Smooth muscle cell (in vitro differentiated cells): ENCODE measurements around the gene CDH15. TPM values are rescaled to one million over a fixed set of nuclear protein-coding genes. Genes with fewer than 3 reads are reported as not detected.
"Not testable (repeated sequence)": the region's sequence is repeated elsewhere in the genome, so short reads cannot be mapped to it uniquely, and the experiment has no call there.

Experiments used
- DNase-seq: peaks from one replicate; lab custom pipeline; 2025; ENCODE audit not compliant: unreplicated experiment; lab: John Stamatoyannopoulos, UW
- H2AFZ ChIP-seq: fragments of 200-600 bp; sonication (generic); 2 replicates; pipeline ENCODE4 v1.6.0; 2016; ENCODE audit warnings: antibody characterized with exemption, low read depth, mild to moderate bottlenecking
- H3F3A ChIP-seq: fragments of 200-600 bp; sonication (generic); 2 replicates; pipeline ENCODE4 v1.6.0; 2017; ENCODE audit warnings: antibody characterized with exemption, low read depth
- H3K27ac ChIP-seq: fragments of 200-600 bp; sonication (generic); 2 replicates; pipeline ENCODE4 v1.5.1; 2016; ENCODE audit warnings: low read depth, mild to moderate bottlenecking
- H3K27me3 ChIP-seq: fragments of 200-600 bp; sonication (generic); 2 replicates; pipeline ENCODE4 v1.6.1; 2016; ENCODE audit warnings: low read depth, mild to moderate bottlenecking
- H3K36me3 ChIP-seq: fragments of 200-600 bp; sonication (generic); 2 replicates; pipeline ENCODE4 v1.5.1; 2016; ENCODE audit warnings: low read depth
- H3K4me1 ChIP-seq: fragments of 200-600 bp; sonication (generic); 2 replicates; pipeline ENCODE4 v1.5.1; 2016; ENCODE audit warnings: low read depth
- H3K4me2 ChIP-seq: fragments of 200-600 bp; sonication (generic); 2 replicates; pipeline ENCODE4 v1.6.0; 2016; ENCODE audit warnings: mild to moderate bottlenecking
- H3K4me3 ChIP-seq: fragments of 200-600 bp; sonication (generic); 2 replicates; pipeline ENCODE4 v1.5.1; 2016; ENCODE audit warnings: mild to moderate bottlenecking
- H3K79me2 ChIP-seq: fragments of 200-600 bp; sonication (generic); 2 replicates; pipeline ENCODE4 v1.6.0; 2016; ENCODE audit warnings: low read depth, mild to moderate bottlenecking
- H3K9ac ChIP-seq: fragments of 200-600 bp; sonication (generic); 2 replicates; pipeline ENCODE4 v1.6.0; 2016; ENCODE audit warnings: low read depth
- H3K9me3 ChIP-seq: fragments of 200-600 bp; sonication (generic); replicated peaks from 2 replicates; pipeline ENCODE4 v1.5.1; 2016; ENCODE audit warnings: low read depth
- H4K20me1 ChIP-seq: fragments of 200-600 bp; sonication (generic); 2 replicates; pipeline ENCODE4 v1.6.0; 2016; ENCODE audit warnings: low read depth
- WGBS: methylation state at CpG from one replicate; pipeline ENCODE4 v1.1.7; 2016; ENCODE audit warnings: low lambda C conversion rate; 5-methylcytosine and 5-hydroxymethylcytosine counted together
- polyA plus RNA-seq: library from polyadenylated mRNA; unstranded; fragments of >200 nt; fragmentation: Nextera tagmentation; extraction: Ambion mirVana; gene quantifications from 2 replicates; pipeline ENCODE4 v1.2.1, GENCODE V29; 2016
- total RNA-seq: library from RNA; depleted of rRNA; stranded (reverse); fragments of >200 nt; gene quantifications from 2 replicates; pipeline ENCODE4 v1.2.3, GENCODE V29; 2014
- TF ChIP-seq, protein P1 (sequence below): fragments of 200-600 bp; sonication (generic); IDR thresholded peaks from 2 replicates; pipeline ENCODE4 v1.5.1; 2017; ENCODE audit warnings: borderline replicate concordance, mild to moderate bottlenecking, antibody characterized with exemption; ENCODE audit not compliant: insufficient read depth, poor library complexity, severe bottlenecking

CDH15 gene
- total and polyA plus RNA-seq, 2 experiments from 2014 or later, result 0.36 to 1.4 TPM

GRCh38 chr16:89164847-89165680 is 6.5 kb upstream of the CDH15 start:
- Histone ChIP-seq H3K79me2 (no peaks in the 10 kb centered on the region), H3K4me3 (no peak overlapping the region), H3K9me3 (no peaks in the 10 kb centered on the region), H3K27ac (no peak overlapping the region), H3K36me3 (no peaks in the 10 kb centered on the region), H3K4me2 (no peak overlapping the region), H2AFZ (no peak overlapping the region), H3K9ac (no peak overlapping the region), H3K27me3 (peaks cover 5% of the 10 kb centered on the region), H3F3A (no peaks in the 10 kb centered on the region), H4K20me1 (no peaks in the 10 kb centered on the region), H3K4me1 (no peaks in the 10 kb centered on the region)
- DNase-seq, result no peak
- 92% methylated on average over 17 of the region's 20 CpGs for WGBS
- TF ChIP-seq, protein P1, sequence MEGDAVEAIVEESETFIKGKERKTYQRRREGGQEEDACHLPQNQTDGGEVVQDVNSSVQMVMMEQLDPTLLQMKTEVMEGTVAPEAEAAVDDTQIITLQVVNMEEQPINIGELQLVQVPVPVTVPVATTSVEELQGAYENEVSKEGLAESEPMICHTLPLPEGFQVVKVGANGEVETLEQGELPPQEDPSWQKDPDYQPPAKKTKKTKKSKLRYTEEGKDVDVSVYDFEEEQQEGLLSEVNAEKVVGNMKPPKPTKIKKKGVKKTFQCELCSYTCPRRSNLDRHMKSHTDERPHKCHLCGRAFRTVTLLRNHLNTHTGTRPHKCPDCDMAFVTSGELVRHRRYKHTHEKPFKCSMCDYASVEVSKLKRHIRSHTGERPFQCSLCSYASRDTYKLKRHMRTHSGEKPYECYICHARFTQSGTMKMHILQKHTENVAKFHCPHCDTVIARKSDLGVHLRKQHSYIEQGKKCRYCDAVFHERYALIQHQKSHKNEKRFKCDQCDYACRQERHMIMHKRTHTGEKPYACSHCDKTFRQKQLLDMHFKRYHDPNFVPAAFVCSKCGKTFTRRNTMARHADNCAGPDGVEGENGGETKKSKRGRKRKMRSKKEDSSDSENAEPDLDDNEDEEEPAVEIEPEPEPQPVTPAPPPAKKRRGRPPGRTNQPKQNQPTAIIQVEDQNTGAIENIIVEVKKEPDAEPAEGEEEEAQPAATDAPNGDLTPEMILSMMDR, result no peak

DNA sequence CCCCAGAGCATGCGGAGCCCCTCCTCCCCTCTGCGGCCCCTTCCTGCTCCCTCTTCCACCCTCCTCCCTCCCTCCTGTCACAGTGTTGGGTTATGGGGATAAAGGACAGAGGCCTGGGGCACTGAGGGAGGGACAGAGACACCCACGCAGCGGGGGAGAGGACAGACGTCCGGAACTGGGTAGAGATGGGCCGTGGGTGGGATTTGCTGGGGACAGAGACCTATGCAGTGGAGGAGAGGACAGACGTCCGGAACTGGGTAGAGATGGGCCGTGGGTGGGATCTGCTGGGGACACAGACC is 5.9 kb upstream of the CDH15 start:
- H3K4me3 ChIP-seq, DNase-seq, H3F3A ChIP-seq, H3K9me3 ChIP-seq, H3K4me1 ChIP-seq, H3K9ac ChIP-seq, H3K36me3 ChIP-seq, H3K27ac ChIP-seq, H3K4me2 ChIP-seq, H3K79me2 ChIP-seq, H2AFZ ChIP-seq, H4K20me1 ChIP-seq: not testable (repeated sequence)
- peaks cover 11% of the 10 kb centered on the region for H3K27me3 ChIP-seq
- WGBS, result 55% methylated on average over 10 of the region's 10 CpGs

DNA sequence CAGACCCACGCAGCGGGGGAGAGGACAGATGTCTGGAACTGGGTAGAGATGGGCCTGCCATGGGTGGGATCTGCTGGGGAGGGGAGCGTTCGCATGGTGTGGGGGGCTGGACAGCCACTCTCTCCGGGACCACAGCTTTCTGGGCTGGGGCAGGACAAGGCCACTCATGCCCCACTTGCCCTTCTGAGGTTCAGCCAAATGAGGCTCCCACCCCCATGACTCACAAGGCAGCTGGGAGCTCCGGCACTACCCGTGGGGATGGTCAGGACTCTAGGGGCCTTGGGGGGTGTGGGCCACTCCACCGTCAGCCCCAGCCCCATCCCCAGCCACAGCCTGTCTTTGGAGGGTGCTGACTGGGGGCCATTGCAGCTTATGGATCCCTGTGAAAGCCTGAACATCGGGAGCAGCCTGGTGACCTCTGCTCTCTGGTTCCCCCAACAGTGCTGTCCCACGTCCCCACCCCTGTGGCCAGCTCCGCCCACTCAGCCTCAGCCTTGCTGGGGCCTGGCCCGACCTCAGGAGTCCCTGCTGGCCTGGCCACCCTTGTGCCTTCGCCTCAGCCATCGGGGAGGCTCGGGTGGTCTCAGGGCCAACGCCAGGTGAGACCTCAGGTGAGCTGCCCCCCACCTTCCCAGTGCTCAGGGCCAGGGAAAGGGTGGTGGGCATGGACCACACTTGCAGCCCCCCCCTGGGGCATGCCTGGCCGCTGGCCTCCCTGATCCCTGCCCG is 4.7 kb upstream of the CDH15 start:
- WGBS, result 74% methylated on average over 18 of the region's 18 CpGs
- no peaks in the 10 kb centered on the region for H3K4me1 ChIP-seq
- H3K4me3 ChIP-seq, result no peak overlapping the region
- H2AFZ ChIP-seq, result no peak overlapping the region
- H3K79me2 ChIP-seq, result no peaks in the 10 kb centered on the region
- H3F3A ChIP-seq, result no peaks in the 10 kb centered on the region
- no peaks in the 10 kb centered on the region for H3K36me3 ChIP-seq
- peak overlapping the region; percentile 79 for H3K4me2 ChIP-seq
- H3K9me3 ChIP-seq, result no peaks in the 10 kb centered on the region
- no peak overlapping the region for H3K27ac ChIP-seq
- H3K27me3 ChIP-seq, result peaks cover 18% of the 10 kb centered on the region
- TF ChIP-seq, protein P1, result no peak
- no peak overlapping the region for H3K9ac ChIP-seq
- DNase-seq, result no peak
- H4K20me1 ChIP-seq, result no peaks in the 10 kb centered on the region

GRCh38 chr16:89167425-89167941 is 4.1 kb upstream of the CDH15 start:
- peak overlapping the region; percentile 79 for H3K4me2 ChIP-seq
- peak; percentile 46 for DNase-seq
- H3K4me1 ChIP-seq, result no peaks in the 10 kb centered on the region
- H3K36me3 ChIP-seq, result no peaks in the 10 kb centered on the region
- 23% methylated on average over 15 of the region's 18 CpGs for WGBS
- TF ChIP-seq, protein P1, result peak; percentile 75
- no peaks in the 10 kb centered on the region for H3K79me2 ChIP-seq
- H3K27me3 ChIP-seq, result peaks cover 19% of the 10 kb centered on the region
- H3K27ac ChIP-seq, result no peak overlapping the region
- H3K4me3 ChIP-seq, result no peak overlapping the region
- no peaks in the 10 kb centered on the region for H4K20me1 ChIP-seq
- H3F3A ChIP-seq, result no peaks in the 10 kb centered on the region
- no peak overlapping the region for H2AFZ ChIP-seq
- H3K9ac ChIP-seq, result no peak overlapping the region
- no peaks in the 10 kb centered on the region for H3K9me3 ChIP-seq
